HG03469 (cell line): Measurements from ENCODE around the gene HHATL.

Experiments used
- ATAC-seq: cut with Tn5 transposase; IDR thresholded peaks from one replicate; pipeline ENCODE4 v1.9.1; 2021; ENCODE audit warnings: mild to moderate bottlenecking, moderate library complexity, moderate number of reproducible peaks; ENCODE audit not compliant: unreplicated experiment

Gene HHATL

DNA sequence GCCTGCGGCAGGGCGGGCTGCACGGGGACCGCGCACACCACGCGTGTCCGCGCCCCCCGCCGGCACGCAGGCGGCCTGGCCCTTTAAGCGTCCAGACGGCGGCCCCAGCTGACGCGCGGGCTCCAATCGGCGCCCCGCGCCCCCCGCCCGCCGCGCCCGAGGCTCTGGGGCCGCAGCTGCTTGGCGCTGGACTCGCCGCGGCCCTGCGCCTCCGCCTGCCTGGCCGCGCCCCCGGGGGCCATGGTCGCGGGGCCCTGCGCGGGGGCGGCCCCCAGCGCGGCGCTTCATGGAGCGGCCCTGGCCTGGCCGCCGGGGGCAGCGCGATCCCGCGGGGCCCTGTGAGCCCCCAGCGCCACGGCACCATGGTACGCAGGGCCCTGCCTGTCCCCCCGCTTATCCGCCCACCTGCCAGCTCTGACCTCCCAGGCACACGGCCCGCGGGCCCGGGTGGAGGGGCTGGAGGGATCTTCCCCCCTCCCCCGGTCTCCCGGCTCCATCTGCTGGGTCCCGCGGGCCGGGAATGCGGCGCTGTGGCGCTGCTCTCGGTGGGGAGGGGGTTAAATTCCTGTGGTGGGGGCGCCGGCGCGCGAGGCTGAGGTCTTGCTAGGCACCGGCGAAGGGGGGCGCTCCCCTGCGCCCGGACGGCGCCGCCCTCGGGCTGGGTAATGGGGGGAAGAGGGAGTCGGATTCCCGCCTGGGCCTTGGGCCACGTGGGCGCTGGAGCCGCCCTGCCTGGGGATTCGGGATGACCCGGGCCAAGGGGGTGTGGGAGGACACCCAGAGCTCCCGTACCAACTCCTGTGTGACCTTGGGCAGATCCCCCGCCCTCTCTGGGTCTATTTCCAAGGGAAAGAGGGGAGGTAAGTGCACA lies 48.0 kb downstream of the HHATL start:
- ATAC-seq, result no peak

DNA sequence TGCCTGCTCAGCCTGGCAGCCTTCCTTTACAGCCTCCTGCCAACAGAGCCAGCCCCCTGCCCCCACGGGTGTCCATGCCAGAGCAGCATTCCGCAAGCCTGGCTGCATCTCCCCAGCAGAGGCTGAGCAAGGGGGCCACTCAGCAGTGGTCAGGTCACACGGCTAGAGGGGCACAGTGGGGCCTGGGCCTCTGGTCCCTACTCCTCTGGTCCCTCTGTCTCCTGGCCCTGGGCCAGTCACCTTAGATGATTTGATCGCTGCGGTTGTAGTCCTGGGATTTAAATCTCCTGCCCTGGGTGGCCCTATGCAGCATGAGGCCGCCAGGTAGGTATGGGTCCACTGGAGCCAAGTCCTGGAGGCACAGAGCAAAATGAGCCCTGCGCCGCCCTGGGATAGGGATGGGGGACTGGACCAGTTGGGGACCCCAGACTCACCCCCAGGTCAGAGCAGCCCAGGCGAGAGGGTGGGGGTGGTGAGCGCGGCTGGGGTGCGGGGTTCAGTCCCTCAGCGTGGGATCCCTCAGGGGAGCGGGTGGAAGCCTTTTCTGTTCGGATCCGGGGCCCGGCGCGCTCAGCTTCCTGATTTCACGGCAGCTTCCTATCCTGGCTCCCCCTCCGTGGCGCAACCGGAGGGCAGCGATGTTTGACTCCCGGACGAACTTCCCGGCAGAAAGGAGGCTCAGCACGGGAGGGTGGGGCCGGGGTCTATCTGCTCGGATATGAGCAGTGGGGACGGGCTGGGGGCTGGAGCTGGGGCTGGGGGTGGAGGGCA lies 48.9 kb downstream of the HHATL start, which contains the start of gene ZBTB47:
TSS of gene ZBTB47 (plus strand) at position 138 of the 771 bp plus-strand sequence. CDS start 4,659 bp downstream, outside the sequence.
- ATAC-seq, result no peak

DNA sequence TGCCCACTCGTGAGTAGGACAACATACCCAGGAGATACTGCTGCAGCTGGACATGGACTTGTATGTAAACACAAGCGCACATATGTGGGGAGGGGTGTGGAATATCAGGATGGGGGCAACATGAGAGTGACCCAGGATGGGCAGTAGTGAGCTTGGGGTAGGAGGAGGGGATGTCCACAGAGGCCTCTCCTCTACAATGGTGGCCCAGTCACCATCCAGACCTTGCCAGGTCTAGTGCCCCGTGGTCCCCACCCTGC lies 49.4 kb downstream of the HHATL start:
- no peak for ATAC-seq

DNA sequence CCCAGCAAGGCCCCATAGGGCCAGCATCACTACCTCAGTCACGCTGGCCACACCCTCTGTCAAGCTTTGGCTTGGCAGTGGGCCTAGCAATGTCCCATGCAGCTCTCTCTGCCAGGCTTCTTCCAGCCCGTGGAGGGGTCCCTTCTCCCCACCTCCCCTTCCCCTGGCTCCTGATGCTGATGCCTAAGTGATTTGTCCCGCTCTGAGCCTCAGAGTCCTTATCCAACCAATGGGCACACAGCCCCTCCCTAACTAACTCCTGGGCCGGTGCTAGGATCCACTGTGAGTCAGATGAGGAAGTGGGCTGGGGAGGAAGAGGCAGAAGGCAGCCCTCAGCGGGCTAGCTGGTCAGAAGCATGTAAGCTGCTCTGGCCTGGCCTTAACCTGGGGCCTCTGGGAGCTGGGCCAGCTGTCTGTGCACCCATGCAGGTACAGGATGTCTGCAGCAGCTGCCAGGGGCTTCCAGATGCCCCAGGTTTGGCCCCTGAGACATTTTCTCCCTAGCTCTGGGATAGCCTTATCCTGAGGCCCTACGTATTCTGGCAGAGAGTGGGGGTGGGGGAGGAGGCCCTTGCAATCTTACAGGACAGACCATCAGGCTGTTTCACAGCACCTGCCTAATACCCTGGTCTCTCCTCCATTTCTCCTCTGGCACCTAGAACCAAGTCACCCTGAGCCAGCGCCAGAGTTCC lies 49.8 kb downstream of the HHATL start:
- ATAC-seq, result peak; percentile 50

DNA sequence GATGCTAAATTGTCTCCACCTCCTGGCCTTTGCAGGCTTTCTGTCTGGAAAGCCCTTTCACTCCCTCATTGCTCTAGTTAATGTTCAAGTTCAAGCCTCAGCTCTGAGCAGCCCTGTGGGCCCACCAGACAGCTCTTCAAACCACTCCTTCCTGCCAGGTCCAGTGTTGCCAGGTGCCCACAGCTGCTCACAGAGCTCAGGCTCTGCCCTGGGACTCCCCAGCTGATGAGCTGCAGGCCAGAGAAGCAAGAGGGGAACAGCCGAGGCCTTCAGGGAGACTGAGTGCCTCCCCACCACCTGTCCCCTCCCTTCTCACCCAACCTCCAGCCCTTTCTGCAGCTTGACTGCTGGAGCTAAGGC lies 50.4 kb downstream of the HHATL start:
- ATAC-seq, result no peak

DNA sequence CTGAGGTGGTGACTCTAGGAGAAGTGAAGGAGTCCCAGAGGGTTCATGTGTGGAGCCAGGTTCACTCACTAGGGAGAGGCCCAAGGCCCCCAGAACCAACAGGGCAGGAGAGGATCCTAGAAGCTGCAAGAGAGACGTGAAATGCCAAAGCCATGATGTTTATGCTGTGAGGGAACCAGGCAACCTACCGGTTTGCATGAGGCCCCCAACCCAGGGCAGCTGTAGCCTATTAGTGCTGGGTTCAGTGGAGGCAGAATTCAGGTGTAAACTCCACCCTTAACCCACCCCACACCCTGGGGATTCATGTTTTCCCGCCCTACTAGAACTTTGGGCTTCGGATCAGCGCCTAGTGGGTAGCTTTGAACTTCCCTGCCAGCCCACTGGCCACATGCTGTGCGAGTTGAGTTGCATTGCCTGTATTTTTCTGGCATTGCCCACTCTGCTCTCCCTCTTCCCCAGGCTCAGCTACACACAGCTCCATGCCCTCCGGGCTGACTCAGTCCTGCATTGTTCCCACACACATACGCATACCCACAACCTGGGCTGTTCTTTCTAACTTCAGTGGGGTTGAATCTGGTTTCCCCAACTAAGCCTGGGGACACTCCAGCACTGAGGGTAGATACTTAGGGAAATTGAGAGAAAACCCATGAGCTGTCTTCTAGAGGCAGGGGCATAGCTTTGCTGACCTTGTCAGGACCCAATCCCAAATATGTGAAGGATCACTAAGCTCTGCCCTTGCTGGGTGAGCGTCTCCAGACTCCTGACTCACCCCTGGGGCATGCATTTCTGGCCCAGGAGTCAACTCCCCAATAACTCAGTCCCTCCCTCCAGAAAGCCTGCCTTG lies 51.1 kb downstream of the HHATL start:
- ATAC-seq, result no peak

DNA sequence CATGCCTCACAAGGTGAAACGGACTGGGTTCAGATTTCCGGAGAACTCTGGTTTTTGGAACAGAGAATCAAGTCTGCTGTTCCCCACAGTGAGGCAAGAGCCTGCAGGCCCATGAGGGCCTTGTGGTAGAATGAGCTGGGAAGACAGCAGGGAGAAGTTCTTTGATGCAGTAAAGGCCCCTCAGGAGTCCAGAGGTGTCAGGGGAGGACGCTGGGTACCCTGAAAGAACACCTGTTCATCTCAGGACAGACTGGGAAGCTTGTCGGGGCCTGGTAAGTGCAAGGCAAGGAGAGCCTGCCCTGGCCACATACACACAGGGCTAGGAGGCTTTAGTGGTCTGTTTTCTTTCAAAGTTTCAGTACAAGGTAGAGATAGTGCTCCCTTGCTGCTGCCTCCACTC lies 52.8 kb downstream of the HHATL start:
- no peak for ATAC-seq

DNA sequence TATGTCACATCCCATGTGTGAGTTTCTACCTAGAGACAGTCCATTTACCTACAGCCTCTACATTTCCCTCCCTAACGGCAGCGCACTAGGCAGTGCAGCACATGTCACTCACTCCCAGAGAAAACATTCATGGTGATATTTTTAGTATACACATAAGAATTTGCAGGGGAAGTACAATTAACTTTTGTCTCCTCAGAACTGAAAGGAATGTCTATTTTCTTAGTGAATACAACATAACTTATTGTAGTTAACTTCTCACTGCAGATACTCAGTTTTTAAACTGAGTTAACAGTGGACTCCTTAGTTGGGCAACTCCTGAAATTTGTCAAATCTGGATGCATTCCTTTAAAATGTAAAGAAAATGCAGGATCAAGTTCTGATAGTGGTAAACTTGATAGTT lies 53.6 kb downstream of the HHATL start:
- no peak for ATAC-seq

DNA sequence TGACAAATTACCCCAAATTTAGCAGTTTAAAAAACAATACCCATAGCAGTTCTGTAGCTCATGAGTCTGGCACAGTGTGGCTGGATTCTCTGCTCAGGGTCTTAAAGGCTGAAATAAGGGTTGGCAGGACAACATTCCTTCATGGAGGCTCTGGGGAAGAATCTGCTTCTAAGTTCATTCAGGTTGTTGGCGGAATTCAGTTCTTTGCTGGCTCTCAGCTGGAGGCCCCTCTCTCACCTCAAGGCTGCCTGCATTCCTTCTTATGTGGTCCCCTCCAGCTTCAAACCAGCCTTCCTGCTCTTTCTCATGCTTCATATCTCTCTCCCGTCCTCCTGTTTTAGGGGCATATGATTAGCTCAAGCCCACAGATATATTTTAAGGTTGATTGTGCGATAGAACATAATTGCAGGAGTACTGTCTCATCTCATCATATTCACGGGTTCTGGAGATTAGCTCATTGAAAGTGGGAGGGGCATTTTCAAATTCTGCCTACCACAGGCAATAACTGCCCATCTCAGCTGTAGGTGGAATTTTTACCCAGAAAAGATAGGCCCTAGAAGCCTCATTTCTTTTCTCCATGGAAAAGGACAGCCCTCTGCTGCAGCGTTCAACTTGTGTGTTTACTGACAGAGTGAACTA lies 54.7 kb downstream of the HHATL start:
- ATAC-seq, result no peak
